Measurements from ENCODE around the gene PPP1R3C. TPM values are rescaled to one million over a fixed set of nuclear protein-coding genes. Genes with fewer than 3 reads are reported as not detected.
A peak's percentile ranks its signal among the peaks of the same experiment; 100 is the strongest.

Gene PPP1R3C
- total and polyA plus RNA-seq, 2 of the 4 experiments (the other 2 are of a cell fraction): 17.4 to 62.9 TPM

- peak overlapping the region; percentile 61 for H3K27ac ChIP-seq (ENCODE audit: insufficient read depth, low read length)
- H2BK120ac ChIP-seq (ENCODE audit: low read depth, low read length): peak overlapping the region; percentile 82
- CTCF ChIA-PET: no interaction called here
- peak overlapping the region; percentile 89 for H4K91ac ChIP-seq (ENCODE audit: insufficient read depth, low read depth, low read length)
- peak overlapping the region; percentile 1; the same call in 1 of the 2 replicates for H3K56ac ChIP-seq (ENCODE audit: extremely low read depth, insufficient read depth, low read length)
- peak overlapping the region; percentile 69 for H2AFZ ChIP-seq (replicated peaks; ENCODE audit: low read length, poor library complexity)
- H3K79me1 ChIP-seq (ENCODE audit: low read depth in 1 of 2, low read length in 2 of 2): no peaks in the 10 kb centered on the region
- H3K14ac ChIP-seq (replicated peaks; ENCODE audit: low read depth, low read length): peak overlapping the region; percentile 96
- no peak overlapping the region for H3K4me3 ChIP-seq (ENCODE audit: insufficient read depth, low read depth, low read length)
- peaks cover 8% of the 10 kb centered on the region for H3K4me1 ChIP-seq (ENCODE audit: control insufficient read depth, insufficient read depth, low read length)
- TF ChIP-seq ELK1 (IDR thresholded peaks at IDR 0.05; ENCODE audit: borderline replicate concordance, low read depth, low read length) (no peak), FOS (IDR thresholded peaks at IDR 0.05; ENCODE audit: low read depth, low read length) (peak; percentile 41; the same call in 1 of the 2 replicates)
- H4K20me1 ChIP-seq (ENCODE audit: insufficient read depth, low read length): peaks cover 4% of the 10 kb centered on the region; the same call in 1 of the 2 replicates
- H3K27me3 ChIP-seq (ENCODE audit: control insufficient read depth, insufficient read depth, low read length): no peaks in the 10 kb centered on the region
- H3K36me3 ChIP-seq (ENCODE audit: control insufficient read depth, insufficient read depth, low read length): no peaks in the 10 kb centered on the region
- H3K4ac ChIP-seq (ENCODE audit: low read depth, low read length): peak overlapping the region; percentile 93
- ATAC-seq (ENCODE audit: low read depth) (peak; percentile 13), DNase-seq (peak; percentile 94)
- H3K4me2 ChIP-seq (ENCODE audit: low read depth, low read length): peak overlapping the region; percentile 24
- 0 out of 2 replicates have a peak overlapping the region, but pooled peaks have one; percentile 0 for H3K9ac ChIP-seq (ENCODE audit: low read depth, low read length)
- H3K9me1 ChIP-seq (ENCODE audit: insufficient read depth, low read length): peaks cover 8% of the 10 kb centered on the region
- POLR2A ChIA-PET (ENCODE audit: unreplicated experiment): interaction anchor here (0.6 kb wide), 1 partner anchor 29 kb away, joined by 3 read pairs; no protein-coding TSS in a partner anchor
- peak overlapping the region; percentile 92 for H4K5ac ChIP-seq (ENCODE audit: low read depth, low read length)
- peak overlapping the region; percentile 62 to 87 for H4K8ac ChIP-seq (ENCODE audit: low read depth in 2 of 2, low read length in 2 of 2)
- H2AK9ac ChIP-seq (replicated peaks; ENCODE audit: low read depth, low read length, poor library complexity): no peak overlapping the region
- dilution Hi-C loops (cut with HindIII; ENCODE audit: low sequenced_read_pairs, unreplicated experiment): no loop called here
- H3K23ac ChIP-seq (ENCODE audit: low read depth, low read length): peak overlapping the region; percentile 5; the same call in 1 of the 2 replicates
- peak overlapping the region; percentile 97 for H3K18ac ChIP-seq (ENCODE audit: low read depth, low read length)
- H2BK5ac ChIP-seq (ENCODE audit: low read depth, low read length, poor library complexity, severe bottlenecking): peak overlapping the region; percentile 95
- peak overlapping the region; percentile 100 for H2AK5ac ChIP-seq (ENCODE audit: low read depth, low read length)
- intact Hi-C loops (cut with micrococcal nuclease): no loop called here
- in situ Hi-C loops (cut with MboI; ENCODE audit: low sequenced_read_pairs): no loop called here
- peak overlapping the region; percentile 91 for H2BK15ac ChIP-seq (ENCODE audit: low read depth, low read length)
- H2BK20ac ChIP-seq (ENCODE audit: low read depth, low read length): peak overlapping the region; percentile 97
- H3K9me3 ChIP-seq (ENCODE audit: control insufficient read depth, insufficient read depth, low read length): no peaks in the 10 kb centered on the region
- BruUV-seq (replicated peaks): no TSS peak
- WGBS, 2 experiments (ENCODE audit: extremely low coverage in 2 of 2, insufficient read length in 1 of 2): no CpG with 5 or more reads among the region's 7 CpGs
These were observed 15.7 kb downstream of the PPP1R3C start for GRCh38 chr10:91617072-91617609.
